Measurements from ENCODE around the gene CRELD2.

Gene CRELD2

DNA sequence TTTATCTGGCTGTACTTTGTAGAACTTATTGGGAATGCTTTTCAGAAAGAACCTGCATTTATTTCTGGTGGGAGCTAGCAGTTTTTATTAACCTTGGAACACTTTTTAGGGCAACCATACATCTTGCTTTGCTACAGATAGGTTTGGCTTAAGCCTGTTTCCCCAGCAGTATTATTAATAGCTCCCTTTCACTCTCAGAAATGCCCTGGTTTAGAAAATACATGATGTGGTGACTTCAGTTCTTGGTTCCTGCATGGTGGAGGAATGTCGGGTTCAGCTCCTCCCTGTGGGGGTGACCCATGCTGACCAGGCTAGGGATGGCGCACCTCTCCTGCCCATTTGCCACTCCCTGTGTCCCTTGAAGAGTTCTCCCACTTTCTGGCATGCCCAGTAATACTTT is 36.6 kb upstream of the CRELD2 start:
- H3K9me3 ChIP-seq (ENCODE audit: insufficient read depth, low read depth, low read length), result no peaks in the 10 kb centered on the region; the same call in 1 of the 2 replicates
- no peaks in the 10 kb centered on the region for H3K4me1 ChIP-seq (ENCODE audit: insufficient read depth, low read length)
- no peak overlapping the region for H3K4me3 ChIP-seq (ENCODE audit: low read length)
- H3K9ac ChIP-seq (ENCODE audit: low read depth, low read length), result no peak overlapping the region
- H3K27me3 ChIP-seq (ENCODE audit: insufficient read depth, low read length), result no peaks in the 10 kb centered on the region
- no peak overlapping the region for H3K27ac ChIP-seq (ENCODE audit: low read length)
- peaks cover 45% of the 10 kb centered on the region for H3K36me3 ChIP-seq (ENCODE audit: insufficient read depth, low read depth, low read length)

GRCh38 chr22:49882519-49883293 is 35.7 kb upstream of the CRELD2 start:
- Histone ChIP-seq H3K4me3 (ENCODE audit: low read length) (no peak overlapping the region), H3K4me1 (ENCODE audit: insufficient read depth, low read length) (no peaks in the 10 kb centered on the region), H3K9me3 (ENCODE audit: insufficient read depth, low read depth, low read length) (no peaks in the 10 kb centered on the region; the same call in 1 of the 2 replicates), H3K9ac (ENCODE audit: low read depth, low read length) (no peak overlapping the region), H3K36me3 (ENCODE audit: insufficient read depth, low read depth, low read length) (peaks cover 49% of the 10 kb centered on the region), H3K27me3 (ENCODE audit: insufficient read depth, low read length) (no peaks in the 10 kb centered on the region), H3K27ac (ENCODE audit: low read length) (no peak overlapping the region)

GRCh38 chr22:49883294-49883640 is 35.2 kb upstream of the CRELD2 start:
- H3K27me3 ChIP-seq (ENCODE audit: insufficient read depth, low read length), result no peaks in the 10 kb centered on the region
- peaks cover 52% of the 10 kb centered on the region for H3K36me3 ChIP-seq (ENCODE audit: insufficient read depth, low read depth, low read length)
- H3K4me3 ChIP-seq (ENCODE audit: low read length), result no peak overlapping the region
- H3K9ac ChIP-seq (ENCODE audit: low read depth, low read length), result no peak overlapping the region
- H3K4me1 ChIP-seq (ENCODE audit: insufficient read depth, low read length), result no peaks in the 10 kb centered on the region
- H3K27ac ChIP-seq (ENCODE audit: low read length), result no peak overlapping the region
- H3K9me3 ChIP-seq (ENCODE audit: insufficient read depth, low read depth, low read length), result no peaks in the 10 kb centered on the region; the same call in 1 of the 2 replicates

- Histone ChIP-seq H3K9ac (ENCODE audit: low read depth, low read length) (no peak overlapping the region), H3K27ac (ENCODE audit: low read length) (no peak overlapping the region), H3K4me3 (ENCODE audit: low read length) (no peak overlapping the region), H3K27me3 (ENCODE audit: insufficient read depth, low read length) (no peaks in the 10 kb centered on the region), H3K4me1 (ENCODE audit: insufficient read depth, low read length) (no peaks in the 10 kb centered on the region), H3K9me3 (ENCODE audit: insufficient read depth, low read depth, low read length) (no peaks in the 10 kb centered on the region), H3K36me3 (ENCODE audit: insufficient read depth, low read depth, low read length) (peaks cover 61% of the 10 kb centered on the region)
Measured at GRCh38 chr22:49884075-49884474, 34.4 kb upstream of the CRELD2 start.

- H3K4me3 ChIP-seq (ENCODE audit: low read length), result no peak overlapping the region
- no peak overlapping the region for H3K27ac ChIP-seq (ENCODE audit: low read length)
- no peaks in the 10 kb centered on the region for H3K27me3 ChIP-seq (ENCODE audit: insufficient read depth, low read length)
- H3K4me1 ChIP-seq (ENCODE audit: insufficient read depth, low read length), result no peaks in the 10 kb centered on the region
- H3K9ac ChIP-seq (ENCODE audit: low read depth, low read length), result no peak overlapping the region
- peaks cover 2% of the 10 kb centered on the region; the same call in 1 of the 2 replicates for H3K9me3 ChIP-seq (ENCODE audit: insufficient read depth, low read depth, low read length)
- peaks cover 67% of the 10 kb centered on the region for H3K36me3 ChIP-seq (ENCODE audit: insufficient read depth, low read depth, low read length)
Measured at GRCh38 chr22:49884503-49885260, 33.8 kb upstream of the CRELD2 start.

- peaks cover 3% of the 10 kb centered on the region; the same call in 1 of the 2 replicates for H3K9me3 ChIP-seq (ENCODE audit: insufficient read depth, low read depth, low read length)
- H3K9ac ChIP-seq (ENCODE audit: low read depth, low read length), result no peak overlapping the region
- no peaks in the 10 kb centered on the region for H3K27me3 ChIP-seq (ENCODE audit: insufficient read depth, low read length)
- H3K27ac ChIP-seq (ENCODE audit: low read length), result no peak overlapping the region
- H3K4me3 ChIP-seq (ENCODE audit: low read length), result no peak overlapping the region
- no peaks in the 10 kb centered on the region for H3K4me1 ChIP-seq (ENCODE audit: insufficient read depth, low read length)
- H3K36me3 ChIP-seq (ENCODE audit: insufficient read depth, low read depth, low read length), result peaks cover 68% of the 10 kb centered on the region
Measured at GRCh38 chr22:49885281-49885680, 33.2 kb upstream of the CRELD2 start.

DNA sequence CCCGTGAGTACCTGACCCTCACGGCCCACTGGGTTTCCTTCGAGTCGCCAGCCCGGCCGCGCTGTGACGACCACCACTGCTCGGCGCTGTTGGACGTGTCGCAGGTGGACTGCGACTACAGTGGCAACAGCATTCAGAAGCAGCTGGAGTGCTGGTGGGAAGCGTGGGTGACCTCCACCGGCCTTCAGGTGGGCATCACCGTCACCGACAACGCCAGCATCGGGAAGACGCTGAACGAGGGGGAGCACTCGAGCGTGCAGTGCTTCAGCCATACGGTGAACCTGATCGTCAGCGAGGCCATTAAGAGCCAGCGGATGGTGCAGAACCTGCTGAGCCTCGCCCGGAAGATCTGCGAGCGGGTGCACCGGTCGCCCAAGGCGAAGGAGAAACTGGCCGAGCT is 32.6 kb upstream of the CRELD2 start:
- Histone ChIP-seq H3K27me3 (ENCODE audit: insufficient read depth, low read length) (no peaks in the 10 kb centered on the region), H3K27ac (ENCODE audit: low read length) (no peak overlapping the region), H3K36me3 (ENCODE audit: insufficient read depth, low read depth, low read length) (peaks cover 68% of the 10 kb centered on the region), H3K9ac (ENCODE audit: low read depth, low read length) (no peak overlapping the region), H3K4me1 (ENCODE audit: insufficient read depth, low read length) (no peaks in the 10 kb centered on the region), H3K9me3 (ENCODE audit: insufficient read depth, low read depth, low read length) (peaks cover 3% of the 10 kb centered on the region; the same call in 1 of the 2 replicates), H3K4me3 (ENCODE audit: low read length) (no peak overlapping the region)

DNA sequence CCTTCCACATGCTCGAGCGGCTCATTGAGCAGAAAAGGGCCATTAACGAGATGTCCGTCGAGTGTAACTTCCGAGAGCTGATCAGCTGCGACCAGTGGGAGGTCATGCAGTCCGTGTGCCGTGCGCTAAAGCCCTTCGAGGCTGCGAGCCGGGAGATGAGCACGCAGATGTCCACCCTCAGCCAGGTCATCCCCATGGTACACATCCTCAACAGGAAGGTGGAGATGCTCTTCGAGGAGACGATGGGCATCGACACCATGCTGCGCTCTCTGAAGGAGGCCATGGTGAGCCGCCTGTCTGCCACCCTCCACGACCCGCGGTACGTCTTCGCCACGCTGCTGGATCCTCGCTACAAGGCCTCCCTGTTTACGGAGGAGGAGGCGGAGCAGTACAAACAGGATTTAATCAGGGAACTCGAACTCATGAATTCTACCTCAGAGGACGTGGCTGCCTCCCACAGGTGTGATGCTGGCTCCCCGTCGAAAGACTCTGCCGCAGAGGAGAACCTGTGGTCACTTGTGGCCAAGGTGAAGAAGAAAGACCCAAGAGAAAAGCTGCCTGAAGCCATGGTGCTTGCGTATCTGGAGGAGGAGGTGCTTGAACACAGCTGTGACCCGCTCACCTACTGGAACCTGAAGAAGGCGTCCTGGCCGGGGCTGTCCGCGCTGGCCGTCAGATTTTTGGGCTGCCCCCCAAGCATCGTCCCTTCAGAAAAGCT is 31.9 kb upstream of the CRELD2 start:
- H3K9me3 ChIP-seq (ENCODE audit: insufficient read depth, low read depth, low read length), result peaks cover 3% of the 10 kb centered on the region; the same call in 1 of the 2 replicates
- no peak overlapping the region for H3K9ac ChIP-seq (ENCODE audit: low read depth, low read length)
- H3K27ac ChIP-seq (ENCODE audit: low read length), result no peak overlapping the region
- H3K4me1 ChIP-seq (ENCODE audit: insufficient read depth, low read length), result no peaks in the 10 kb centered on the region
- H3K27me3 ChIP-seq (ENCODE audit: insufficient read depth, low read length), result no peaks in the 10 kb centered on the region
- H3K36me3 ChIP-seq (ENCODE audit: insufficient read depth, low read depth, low read length), result peaks cover 73% of the 10 kb centered on the region
- H3K4me3 ChIP-seq (ENCODE audit: low read length), result no peak overlapping the region

- no peaks in the 10 kb centered on the region for H3K27me3 ChIP-seq (ENCODE audit: insufficient read depth, low read length)
- H3K9ac ChIP-seq (ENCODE audit: low read depth, low read length), result no peak overlapping the region
- H3K4me1 ChIP-seq (ENCODE audit: insufficient read depth, low read length), result no peaks in the 10 kb centered on the region
- no peak overlapping the region for H3K27ac ChIP-seq (ENCODE audit: low read length)
- H3K4me3 ChIP-seq (ENCODE audit: low read length), result no peak overlapping the region
- peaks cover 73% of the 10 kb centered on the region for H3K36me3 ChIP-seq (ENCODE audit: insufficient read depth, low read depth, low read length)
- peaks cover 3% of the 10 kb centered on the region; the same call in 1 of the 2 replicates for H3K9me3 ChIP-seq (ENCODE audit: insufficient read depth, low read depth, low read length)
Measured at GRCh38 chr22:49887064-49887451, 31.4 kb upstream of the CRELD2 start.

- H3K4me1 ChIP-seq (ENCODE audit: insufficient read depth, low read length), result no peaks in the 10 kb centered on the region
- H3K9me3 ChIP-seq (ENCODE audit: insufficient read depth, low read depth, low read length), result peaks cover 3% of the 10 kb centered on the region; the same call in 1 of the 2 replicates
- no peak overlapping the region for H3K27ac ChIP-seq (ENCODE audit: low read length)
- H3K9ac ChIP-seq (ENCODE audit: low read depth, low read length), result no peak overlapping the region
- peaks cover 80% of the 10 kb centered on the region for H3K36me3 ChIP-seq (ENCODE audit: insufficient read depth, low read depth, low read length)
- no peaks in the 10 kb centered on the region for H3K27me3 ChIP-seq (ENCODE audit: insufficient read depth, low read length)
- H3K4me3 ChIP-seq (ENCODE audit: low read length), result no peak overlapping the region
Measured at GRCh38 chr22:49887702-49888101, 30.7 kb upstream of the CRELD2 start.

GRCh38 chr22:49889071-49889470 is 29.4 kb upstream of the CRELD2 start:
- H3K9ac ChIP-seq (ENCODE audit: low read depth, low read length), result no peak overlapping the region
- H3K36me3 ChIP-seq (ENCODE audit: insufficient read depth, low read depth, low read length), result peaks cover 69% of the 10 kb centered on the region
- H3K27me3 ChIP-seq (ENCODE audit: insufficient read depth, low read length), result no peaks in the 10 kb centered on the region
- no peak overlapping the region for H3K4me3 ChIP-seq (ENCODE audit: low read length)
- no peaks in the 10 kb centered on the region for H3K4me1 ChIP-seq (ENCODE audit: insufficient read depth, low read length)
- no peak overlapping the region for H3K27ac ChIP-seq (ENCODE audit: low read length)
- H3K9me3 ChIP-seq (ENCODE audit: insufficient read depth, low read depth, low read length), result peaks cover 3% of the 10 kb centered on the region; the same call in 1 of the 2 replicates
